GM19043 (cell line): ENCODE data around the gene GNB1L.

Experiments used
- ATAC-seq: cut with Tn5 transposase; IDR thresholded peaks from one replicate; pipeline ENCODE4 v1.9.1; 2021; ENCODE audit warnings: low read depth; ENCODE audit not compliant: unreplicated experiment

Gene GNB1L

GRCh38 chr22:19740586-19740985 is 114.1 kb downstream of the GNB1L start:
- no peak for ATAC-seq

- no peak for ATAC-seq
Observed at GRCh38 chr22:19739911-19740449, 114.7 kb downstream of the GNB1L start.

- no peak for ATAC-seq
Observed at GRCh38 chr22:19739448-19739895, 115.2 kb downstream of the GNB1L start.

- ATAC-seq: no peak
Observed at GRCh38 chr22:19738664-19739447, 115.8 kb downstream of the GNB1L start.

- ATAC-seq: no peak
Observed at GRCh38 chr22:19737846-19738663, 116.6 kb downstream of the GNB1L start.

GRCh38 chr22:19735665-19736510 is 118.8 kb downstream of the GNB1L start:
- ATAC-seq: no peak

- no peak for ATAC-seq
Observed at GRCh38 chr22:19734837-19735382, 119.8 kb downstream of the GNB1L start.

- no peak for ATAC-seq
Observed at GRCh38 chr22:19734163-19734562, 120.5 kb downstream of the GNB1L start.

- ATAC-seq: no peak
Observed at GRCh38 chr22:19733755-19734154, 120.9 kb downstream of the GNB1L start.
